HEK293 (cell line): ENCODE data around the gene TCF15.

Source experiments
- CTCF ChIA-PET: fragments of 350-600 bp; formaldehyde crosslinking; extraction: SDS; loops from one replicate; lab custom pipeline; 2021; ENCODE audit warnings: antibody characterized with exemption; lab: Yijun Ruan, JAX
- POLR2A ChIA-PET: fragments of 300-600 bp; formaldehyde crosslinking; extraction: SDS; loops from one replicate; lab custom pipeline; 2020; ENCODE audit warnings: antibody characterized with exemption, inconsistent platforms; lab: Yijun Ruan, JAX
- H3K27ac ChIP-seq: fragments of 200-500 bp; sonication (Bioruptor generic); 2 replicates; pipeline ENCODE4 v1.5.1; 2014; ENCODE audit warnings: low read depth, low read length, control low read depth, inconsistent platforms; ENCODE audit errors: extremely low read depth
- H3K36me3 ChIP-seq, 2 experiments: fragments of 200-500 bp in 1 of 2; sonication (Bioruptor generic) in 1 of 2; 1 replicate in 1 of 2; 2 replicates in 1 of 2; pipeline ENCODE4 v1.5.1; 2014 to 2017; ENCODE audit warnings: inconsistent platforms in 2 of 2, low read length in 2 of 2; ENCODE audit not compliant: control insufficient read depth in 2 of 2, insufficient read depth in 1 of 2
- H3K4me1 ChIP-seq: fragments of 200-500 bp; sonication (Bioruptor generic); 2 replicates; pipeline ENCODE4 v1.5.1; 2014; ENCODE audit warnings: mild to moderate bottlenecking, low read length, inconsistent platforms; ENCODE audit not compliant: control insufficient read depth, insufficient read depth
- H3K4me3 ChIP-seq: 2 replicates; pipeline ENCODE4 v1.5.1; 2011; ENCODE audit warnings: low read depth, mild to moderate bottlenecking, control low read depth, low read length, moderate library complexity
- H3K9me3 ChIP-seq: fragments of 200-500 bp; sonication (Bioruptor generic); 2 replicates; pipeline ENCODE4 v1.5.1; 2014; ENCODE audit warnings: low read depth, low read length, inconsistent platforms; ENCODE audit not compliant: control insufficient read depth, insufficient read depth
- EGR2 ChIP-seq: fragments of 450-650 bp; formaldehyde crosslinking; IDR thresholded peaks from 2 replicates; pipeline ENCODE4 v1.5.1; 2016; ENCODE audit warnings: low read depth, missing biosample characterization, missing genetic modification characterization
- PRDM1 ChIP-seq: fragments of 450-650 bp; formaldehyde crosslinking; IDR thresholded peaks from 2 replicates; pipeline ENCODE4; 2016; ENCODE audit warnings: missing biosample characterization, missing genetic modification characterization
- SCRT2 ChIP-seq: fragments of 450-650 bp; formaldehyde crosslinking; IDR thresholded peaks from 2 replicates; pipeline ENCODE4 v1.5.1; 2016; ENCODE audit warnings: missing biosample characterization, missing genetic modification characterization
- YY2 ChIP-seq: fragments of 450-650 bp; formaldehyde crosslinking; IDR thresholded peaks from 2 replicates; pipeline ENCODE4 v1.5.1; 2016; ENCODE audit warnings: missing biosample characterization, missing genetic modification characterization
- ZBTB20 ChIP-seq: fragments of 450-650 bp; formaldehyde crosslinking; IDR thresholded peaks from 2 replicates; pipeline ENCODE4 v1.5.1; 2016; ENCODE audit warnings: missing biosample characterization, missing genetic modification characterization
- ZFHX2 ChIP-seq: fragments of 450-650 bp; formaldehyde crosslinking; conservative IDR thresholded peaks from 2 replicates; pipeline ENCODE4 v1.5.1; 2016; ENCODE audit warnings: missing biosample characterization, missing genetic modification characterization
- ZNF324 ChIP-seq: fragments of 450-650 bp; formaldehyde crosslinking; IDR thresholded peaks from 2 replicates; pipeline ENCODE4 v1.5.1; 2016; ENCODE audit warnings: missing biosample characterization, missing genetic modification characterization
- ZNF391 ChIP-seq: fragments of 450-650 bp; formaldehyde crosslinking; IDR thresholded peaks from 2 replicates; pipeline ENCODE4 v1.5.1; 2016; ENCODE audit warnings: low read depth, missing biosample characterization, missing genetic modification characterization, borderline replicate concordance
- ZNF473 ChIP-seq: fragments of 450-650 bp; formaldehyde crosslinking; IDR thresholded peaks from 2 replicates; pipeline ENCODE4 v1.5.1; 2017; ENCODE audit warnings: missing biosample characterization, missing genetic modification characterization
- ZNF510 ChIP-seq: fragments of 450-650 bp; formaldehyde crosslinking; IDR thresholded peaks from 2 replicates; pipeline ENCODE4 v1.5.1; 2018; ENCODE audit warnings: mild to moderate bottlenecking, missing genetic modification characterization, missing biosample characterization; ENCODE audit not compliant: insufficient replicate concordance
- ZNF596 ChIP-seq: fragments of 450-650 bp; IDR thresholded peaks from 2 replicates; pipeline ENCODE4 v1.5.0; 2018; ENCODE audit warnings: missing biosample characterization, mild to moderate bottlenecking, missing genetic modification characterization, moderate library complexity
- ZNF791 ChIP-seq: fragments of 450-650 bp; formaldehyde crosslinking; IDR thresholded peaks from 2 replicates; pipeline ENCODE4 v1.5.1; 2016; ENCODE audit warnings: missing biosample characterization, missing genetic modification characterization
- TF ChIP-seq, protein P1 (sequence below): fragments of 450-650 bp; formaldehyde crosslinking; IDR thresholded peaks from 2 replicates; pipeline ENCODE4 v1.5.1; 2016; ENCODE audit warnings: missing biosample characterization, missing genetic modification characterization
- TF ChIP-seq, protein P2 (sequence below): fragments of 450-650 bp; formaldehyde crosslinking; IDR thresholded peaks from 2 replicates; pipeline ENCODE4 v1.5.1; 2016; ENCODE audit warnings: missing biosample characterization, missing genetic modification characterization
- TF ChIP-seq, protein P3 (sequence below): fragments of 450-650 bp; formaldehyde crosslinking; IDR thresholded peaks from 2 replicates; pipeline ENCODE4 v1.5.1; 2016; ENCODE audit warnings: missing biosample characterization, missing genetic modification characterization
- TF ChIP-seq, protein P4 (sequence below): fragments of 450-650 bp; formaldehyde crosslinking; IDR thresholded peaks from 2 replicates; pipeline ENCODE4 v1.5.1; 2016; ENCODE audit warnings: missing biosample characterization, missing genetic modification characterization, low read depth

Gene TCF15

DNA sequence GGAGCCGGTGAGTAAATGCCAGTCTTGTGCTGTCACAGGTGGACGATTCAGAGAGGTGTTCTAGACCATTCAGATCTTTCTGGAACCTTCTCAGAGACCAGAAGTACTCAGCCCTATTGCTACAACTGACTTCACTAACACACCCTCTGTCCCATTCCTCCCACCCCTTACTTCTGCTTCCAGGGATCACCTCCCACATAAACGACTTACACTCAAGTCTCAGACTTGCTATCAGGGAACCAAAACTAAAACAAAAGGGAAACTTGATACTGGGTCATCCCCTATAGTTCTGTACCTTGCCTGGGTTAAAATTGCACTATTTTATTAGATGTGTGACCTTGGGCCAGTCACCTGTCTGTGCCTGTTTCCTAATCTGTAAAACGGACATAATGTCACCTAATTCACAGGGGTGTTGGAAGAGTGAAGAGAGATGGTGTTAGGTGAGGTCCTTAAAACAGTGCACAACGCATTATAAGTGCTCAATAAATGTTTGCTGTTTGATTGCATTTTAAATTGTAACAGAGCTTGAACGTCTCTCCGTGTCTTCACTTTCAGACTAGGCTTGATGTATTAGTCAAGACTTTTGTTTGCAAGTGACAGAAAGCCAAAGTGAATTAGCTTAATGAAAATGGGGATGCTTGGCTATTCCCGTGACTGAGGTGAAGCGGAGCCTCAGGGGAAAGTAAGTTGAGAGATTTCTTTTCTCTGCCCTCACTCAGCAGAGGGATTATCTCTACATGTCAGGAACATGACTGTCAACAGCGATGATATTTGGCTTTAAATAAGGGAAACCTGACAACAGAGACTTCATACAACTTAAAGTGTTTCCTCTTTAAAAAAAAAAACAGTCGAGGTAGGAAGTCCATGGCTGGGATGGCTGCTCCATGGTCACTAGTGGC lies 45.9 kb upstream of the TCF15 start (continued):
- TF ChIP-seq ZNF510 (tag by site-specific recombination) (no peak), ZNF391 (no peak), PRDM1 (no peak), ZFHX2 (tag by site-specific recombination) (peak; percentile 68), YY2 (no peak), ZNF324 (tag by site-specific recombination) (no peak), ZNF791 (tag by site-specific recombination) (no peak), SCRT2 (no peak), EGR2 (tag by site-specific recombination) (peak; percentile 72)
- TF ChIP-seq, protein P1, sequence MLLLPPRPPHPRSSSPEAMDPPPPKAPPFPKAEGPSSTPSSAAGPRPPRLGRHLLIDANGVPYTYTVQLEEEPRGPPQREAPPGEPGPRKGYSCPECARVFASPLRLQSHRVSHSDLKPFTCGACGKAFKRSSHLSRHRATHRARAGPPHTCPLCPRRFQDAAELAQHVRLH, result no peak
- TF ChIP-seq, protein P2, sequence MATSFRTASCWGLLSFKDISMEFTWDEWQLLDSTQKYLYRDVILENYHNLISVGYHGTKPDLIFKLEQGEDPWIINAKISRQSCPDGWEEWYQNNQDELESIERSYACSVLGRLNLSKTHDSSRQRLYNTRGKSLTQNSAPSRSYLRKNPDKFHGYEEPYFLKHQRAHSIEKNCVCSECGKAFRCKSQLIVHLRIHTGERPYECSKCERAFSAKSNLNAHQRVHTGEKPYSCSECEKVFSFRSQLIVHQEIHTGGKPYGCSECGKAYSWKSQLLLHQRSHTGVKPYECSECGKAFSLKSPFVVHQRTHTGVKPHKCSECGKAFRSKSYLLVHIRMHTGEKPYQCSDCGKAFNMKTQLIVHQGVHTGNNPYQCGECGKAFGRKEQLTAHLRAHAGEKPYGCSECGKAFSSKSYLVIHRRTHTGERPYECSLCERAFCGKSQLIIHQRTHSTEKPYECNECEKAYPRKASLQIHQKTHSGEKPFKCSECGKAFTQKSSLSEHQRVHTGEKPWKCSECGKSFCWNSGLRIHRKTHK, result no peak

DNA sequence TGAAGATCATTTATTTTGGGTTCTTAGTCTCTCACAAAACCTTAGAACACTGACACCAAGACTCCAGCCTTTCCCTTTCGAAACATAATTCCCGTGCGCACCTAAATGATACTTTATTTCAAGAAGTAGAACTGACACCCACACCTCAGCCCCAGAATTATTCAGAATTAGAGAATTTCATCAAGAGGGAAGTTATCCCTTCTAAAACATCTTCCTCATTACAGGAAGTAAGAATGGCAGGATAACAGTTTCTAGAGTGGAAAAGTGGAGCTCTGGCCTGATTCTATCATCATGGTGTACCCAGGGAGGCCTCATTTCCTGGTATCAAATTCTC lies 44.3 kb upstream of the TCF15 start:
- TF ChIP-seq ZBTB20, result no peak
- TF ChIP-seq ZNF596 (tag by site-specific recombination), result no peak
- no peak for TF ChIP-seq ZNF473
- TF ChIP-seq, protein P3, sequence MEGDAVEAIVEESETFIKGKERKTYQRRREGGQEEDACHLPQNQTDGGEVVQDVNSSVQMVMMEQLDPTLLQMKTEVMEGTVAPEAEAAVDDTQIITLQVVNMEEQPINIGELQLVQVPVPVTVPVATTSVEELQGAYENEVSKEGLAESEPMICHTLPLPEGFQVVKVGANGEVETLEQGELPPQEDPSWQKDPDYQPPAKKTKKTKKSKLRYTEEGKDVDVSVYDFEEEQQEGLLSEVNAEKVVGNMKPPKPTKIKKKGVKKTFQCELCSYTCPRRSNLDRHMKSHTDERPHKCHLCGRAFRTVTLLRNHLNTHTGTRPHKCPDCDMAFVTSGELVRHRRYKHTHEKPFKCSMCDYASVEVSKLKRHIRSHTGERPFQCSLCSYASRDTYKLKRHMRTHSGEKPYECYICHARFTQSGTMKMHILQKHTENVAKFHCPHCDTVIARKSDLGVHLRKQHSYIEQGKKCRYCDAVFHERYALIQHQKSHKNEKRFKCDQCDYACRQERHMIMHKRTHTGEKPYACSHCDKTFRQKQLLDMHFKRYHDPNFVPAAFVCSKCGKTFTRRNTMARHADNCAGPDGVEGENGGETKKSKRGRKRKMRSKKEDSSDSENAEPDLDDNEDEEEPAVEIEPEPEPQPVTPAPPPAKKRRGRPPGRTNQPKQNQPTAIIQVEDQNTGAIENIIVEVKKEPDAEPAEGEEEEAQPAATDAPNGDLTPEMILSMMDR (tag by site-specific recombination), result no peak
- TF ChIP-seq, protein P4, sequence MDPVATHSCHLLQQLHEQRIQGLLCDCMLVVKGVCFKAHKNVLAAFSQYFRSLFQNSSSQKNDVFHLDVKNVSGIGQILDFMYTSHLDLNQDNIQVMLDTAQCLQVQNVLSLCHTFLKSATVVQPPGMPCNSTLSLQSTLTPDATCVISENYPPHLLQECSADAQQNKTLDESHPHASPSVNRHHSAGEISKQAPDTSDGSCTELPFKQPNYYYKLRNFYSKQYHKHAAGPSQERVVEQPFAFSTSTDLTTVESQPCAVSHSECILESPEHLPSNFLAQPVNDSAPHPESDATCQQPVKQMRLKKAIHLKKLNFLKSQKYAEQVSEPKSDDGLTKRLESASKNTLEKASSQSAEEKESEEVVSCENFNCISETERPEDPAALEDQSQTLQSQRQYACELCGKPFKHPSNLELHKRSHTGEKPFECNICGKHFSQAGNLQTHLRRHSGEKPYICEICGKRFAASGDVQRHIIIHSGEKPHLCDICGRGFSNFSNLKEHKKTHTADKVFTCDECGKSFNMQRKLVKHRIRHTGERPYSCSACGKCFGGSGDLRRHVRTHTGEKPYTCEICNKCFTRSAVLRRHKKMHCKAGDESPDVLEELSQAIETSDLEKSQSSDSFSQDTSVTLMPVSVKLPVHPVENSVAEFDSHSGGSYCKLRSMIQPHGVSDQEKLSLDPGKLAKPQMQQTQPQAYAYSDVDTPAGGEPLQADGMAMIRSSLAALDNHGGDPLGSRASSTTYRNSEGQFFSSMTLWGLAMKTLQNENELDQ (tag by site-specific recombination), result no peak
- H3K9me3 ChIP-seq, result no peaks in the 10 kb centered on the region
- H3K4me3 ChIP-seq, result no peak overlapping the region
- CTCF ChIA-PET, result interaction anchor here (0.7 to 5.4 kb wide), 5 partner anchors 9 to 84 kb away, joined by 3 to 81 read pairs (median 4); no protein-coding TSS in a partner anchor
- peaks cover 3 to 19% of the 10 kb centered on the region in 2 experiments; a peak in 2 of 3 replicates for H3K36me3 ChIP-seq
- POLR2A ChIA-PET, result no interaction called here
- no peak overlapping the region for H3K27ac ChIP-seq
- H3K4me1 ChIP-seq, result no peaks in the 10 kb centered on the region
